22Rv1 (cell line): ENCODE measurements around the gene BEND5.

Experiments used
- CTCF ChIP-seq: fragments of 450-650 bp; IDR thresholded peaks from 2 replicates; pipeline ENCODE4 v1.5.1; 2017; ENCODE audit warnings: mild to moderate bottlenecking
- ZFX ChIP-seq: fragments of 450-650 bp; IDR thresholded peaks from 2 replicates; pipeline ENCODE4 v1.6.1; 2017; ENCODE audit warnings: antibody characterized with exemption, borderline replicate concordance

- TF ChIP-seq CTCF, result no peak
- no peak for TF ChIP-seq ZFX
Measured at GRCh38 chr1:48693674-48694320, 82.9 kb downstream of the BEND5 start.
